B cell (primary cell): ENCODE measurements around the gene FSD1. TPM values are rescaled to one million over a fixed set of nuclear protein-coding genes. Genes with fewer than 3 reads are reported as not detected.

Source experiments
- ATAC-seq: fragments of 200-7000 bp; cut with Tn5 transposase; one replicate; pipeline ENCODE4 v1.10.0; 2021; ENCODE audit warnings: low read depth, mild to moderate bottlenecking, moderate number of reproducible peaks, moderate library complexity
- CTCF ChIA-PET: fragments of 350-600 bp; sonication (Branson Sonifier 250); formaldehyde crosslinking; loops from one replicate; lab custom pipeline; 2021; ENCODE audit warnings: antibody characterized with exemption, inconsistent platforms; lab: Charles Lee
- POLR2A ChIA-PET: fragments of 350-600 bp; sonication (Branson Sonifier 250); formaldehyde crosslinking; loops from one replicate; lab custom pipeline; 2021; ENCODE audit warnings: antibody characterized with exemption; lab: Charles Lee
- DNase-seq: peaks from one replicate; pipeline ENCODE4 v3.0.0; 2013
- H2AFZ ChIP-seq: 2 replicates; pipeline ENCODE4 v1.6.1; 2012; ENCODE audit warnings: mild to moderate bottlenecking, low read depth, low read length; ENCODE audit not compliant: insufficient read depth, poor library complexity, severe bottlenecking
- H3K27ac ChIP-seq, 2 donors: 1 replicate in 1 of 2; 2 replicates in 1 of 2; pipeline ENCODE4 v1.5.1; 2012 to 2013; ENCODE audit warnings: low read length in 2 of 2, mild to moderate bottlenecking in 2 of 2, moderate library complexity in 1 of 2
- H3K27me3 ChIP-seq, 4 experiments: fragments of 200-600 bp in 1 of 4; sonication (generic) in 1 of 4; replicated peaks in 1 of 4; 1 replicate in 2 of 4; 2 replicates in 2 of 4; pipeline versions ENCODE4 v1.6.1 to v1.7.0; 2013 to 2016; ENCODE audit warnings: low read length in 3 of 4, mild to moderate bottlenecking in 2 of 4, mixed read lengths in 1 of 4, moderate library complexity in 1 of 4; ENCODE audit not compliant: insufficient read depth in 4 of 4, control insufficient read depth in 3 of 4; ENCODE audit errors: control extremely low read depth in 1 of 4
- H3K36me3 ChIP-seq, 2 experiments: replicated peaks in 1 of 2; 1 replicate in 1 of 2; 2 replicates in 1 of 2; pipeline versions ENCODE4 v1.6.1 to v1.7.1; 2013; ENCODE audit warnings: low read length in 1 of 2; ENCODE audit not compliant: insufficient read depth in 2 of 2, control insufficient read depth in 1 of 2; ENCODE audit errors: control extremely low read depth in 1 of 2, extremely low read depth in 1 of 2
- H3K4me1 ChIP-seq, 2 donors: fragments of 200-600 bp in 1 of 2; sonication (generic) in 1 of 2; 1 replicate in 1 of 2; 2 replicates in 1 of 2; pipeline versions ENCODE4 v1.5.1 to v1.6.1; 2013 to 2017; ENCODE audit warnings: low read length in 2 of 2; ENCODE audit not compliant: control insufficient read depth in 2 of 2, insufficient read depth in 2 of 2
- H3K4me2 ChIP-seq: replicated peaks from 2 replicates; pipeline ENCODE3; 2012; ENCODE audit warnings: mild to moderate bottlenecking, low read depth, low read length; ENCODE audit not compliant: poor library complexity, severe bottlenecking
- H3K4me3 ChIP-seq, 5 experiments: fragments of 200-600 bp in 1 of 5; sonication (generic) in 1 of 5; 1 replicate in 3 of 5; 2 replicates in 2 of 5; pipeline versions ENCODE4 v1.5.1 to v1.7.0; 2011 to 2016; ENCODE audit warnings: low read length in 4 of 5, mild to moderate bottlenecking in 4 of 5, low read depth in 2 of 5, control low read depth in 1 of 5, moderate library complexity in 1 of 5; ENCODE audit not compliant: insufficient read depth in 1 of 5; ENCODE audit errors: control extremely low read depth in 1 of 5, extremely low read depth in 1 of 5
- H3K79me2 ChIP-seq: fragments of 200-600 bp; sonication (generic); one replicate; pipeline ENCODE4 v1.6.0; 2016; ENCODE audit warnings: low read length; ENCODE audit not compliant: control insufficient read depth, insufficient read depth
- H3K9ac ChIP-seq: fragments of 200-600 bp; sonication (generic); 2 replicates; pipeline ENCODE4 v1.6.1; 2017; ENCODE audit warnings: mild to moderate bottlenecking, low read length, moderate library complexity
- H3K9me3 ChIP-seq, 3 donors: one replicate each; pipeline versions ENCODE4 v1.6.1 to v1.7.1; 2013; ENCODE audit warnings: low read length in 2 of 3; ENCODE audit not compliant: control insufficient read depth in 2 of 3, insufficient read depth in 1 of 3; ENCODE audit errors: control extremely low read depth in 1 of 3
- H4K20me1 ChIP-seq: 2 replicates; pipeline ENCODE4 v1.6.0; 2012; ENCODE audit warnings: mild to moderate bottlenecking, low read length; ENCODE audit not compliant: insufficient read depth, control insufficient read depth, poor library complexity, severe bottlenecking
- H3K27ac Mint-ChIP-seq: one replicate; pipeline ENCODE4 v1.8.0; 2021; ENCODE audit warnings: mixed read lengths
- H3K27me3 Mint-ChIP-seq: one replicate; pipeline ENCODE4 v1.8.0; 2021; ENCODE audit warnings: mixed read lengths
- H3K4me1 Mint-ChIP-seq: one replicate; pipeline ENCODE4 v1.8.0; 2021; ENCODE audit warnings: mixed read lengths
- H3K4me3 Mint-ChIP-seq: one replicate; pipeline ENCODE4 v1.8.0; 2021; ENCODE audit warnings: mixed read lengths
- H3K9me3 Mint-ChIP-seq: one replicate; pipeline ENCODE4 v1.8.0; 2022; ENCODE audit warnings: mixed read lengths; ENCODE audit not compliant: insufficient read depth
- CTCF ChIP-seq: fragments of 200-600 bp; IDR thresholded peaks from one replicate; pipeline ENCODE4 v1.8.0; 2022; ENCODE audit warnings: antibody characterized with exemption, mild to moderate bottlenecking
- EZH2 ChIP-seq: IDR thresholded peaks from 2 replicates; pipeline ENCODE4 v1.6.1; 2012; ENCODE audit warnings: borderline replicate concordance, low read depth, mild to moderate bottlenecking, moderate library complexity, low read length; ENCODE audit not compliant: insufficient read depth, poor library complexity, severe bottlenecking
- WGBS: methylation state at CpG from one replicate; pipeline ENCODE4 v1.1.5; 2013; ENCODE audit warnings: missing lambda C conversion rate; ENCODE audit not compliant: insufficient coverage; 5-methylcytosine and 5-hydroxymethylcytosine counted together
- intact Hi-C: fragments of 100-400 bp; cut with micrococcal nuclease; formaldehyde crosslinking; loops from one replicate; pipeline ENCODE4 v1.10.0; 2022
- polyA plus RNA-seq: library from polyadenylated mRNA; depleted of rRNA; stranded (reverse); fragments of >200 nt; gene quantifications from 2 replicates; pipeline ENCODE4 v1.2.3, GENCODE V29; 2012
- total RNA-seq, 2 donors: library from RNA; stranded (reverse); fragments of 120-200 nt in 1 of 2; gene quantifications; 1 replicate in 1 of 2; 2 replicates in 1 of 2; pipeline versions ENCODE4 v1.2.3 to v1.2.4, GENCODE V29; 2013 to 2022

Gene FSD1
- total and polyA plus RNA-seq, 2 donors (not counting 1 experiment from before 2014, with no cell fraction given): 2.7 to 2.8 TPM

GRCh38 chr19:4260613-4261191, 43.7 kb upstream of the FSD1 start:
- peaks cover 4% of the 10 kb centered on the region for H3K4me1 Mint-ChIP-seq
- ATAC-seq (peak; percentile 36), DNase-seq (no peak)
- intact Hi-C loops: no loop called here
- Histone ChIP-seq H3K79me2 (no peaks in the 10 kb centered on the region), H3K4me3 (no peak overlapping the region), H3K9me3 (peaks cover 0 to 9% (median 0%) of the 10 kb centered on the region in 3 donors), H3K36me3 (peaks cover 0 to 72% of the 10 kb centered on the region in 2 experiments), H3K9ac (no peak overlapping the region), H2AFZ (no peak overlapping the region), H3K4me2 (no peak overlapping the region), H3K27me3 (no peaks in the 10 kb centered on the region), H4K20me1 (peaks cover 11% of the 10 kb centered on the region), H3K4me1 (no peaks in the 10 kb centered on the region), H3K27ac (no peak overlapping the region)
- ChIA-PET CTCF (interaction anchor here (0.6 kb wide), 1 partner anchor 298 kb away, joined by 3 read pairs; no protein-coding TSS in a partner anchor), POLR2A (no interaction called here)
- H3K4me3 Mint-ChIP-seq: no peak overlapping the region
- no peaks in the 10 kb centered on the region for H3K9me3 Mint-ChIP-seq
- WGBS: 89% methylated on average over 10 of the region's 11 CpGs
- H3K27ac Mint-ChIP-seq: no peak overlapping the region
- TF ChIP-seq EZH2: no peak
- TF ChIP-seq CTCF: no peak
- no peaks in the 10 kb centered on the region for H3K27me3 Mint-ChIP-seq

DNA sequence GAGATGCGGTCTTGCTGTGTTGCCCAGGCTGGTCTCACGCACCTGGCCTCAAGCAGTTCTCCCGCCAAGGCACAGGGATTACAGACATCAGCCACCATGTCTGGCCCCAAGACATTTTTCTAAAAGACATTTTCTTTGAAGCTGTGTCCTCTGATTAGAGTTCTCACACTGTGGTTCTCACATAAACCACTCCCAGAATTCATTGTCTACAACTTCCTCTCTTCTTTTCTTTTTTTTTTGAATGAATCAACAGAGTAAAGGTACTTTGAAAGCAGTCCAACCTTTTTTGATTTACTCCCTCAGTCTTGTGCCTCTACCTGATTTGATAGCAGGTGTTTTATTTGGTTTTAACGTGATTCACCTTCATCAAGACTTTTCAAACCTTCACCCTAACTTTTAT, 39.6 kb upstream of the FSD1 start:
- Histone ChIP-seq H3K27me3 (no peaks in the 10 kb centered on the region), H3K27ac (no peak overlapping the region), H2AFZ (no peak overlapping the region), H3K36me3 (peaks cover 0 to 70% of the 10 kb centered on the region in 2 experiments), H3K79me2 (no peaks in the 10 kb centered on the region), H3K9me3 (no peaks in the 10 kb centered on the region), H3K4me2 (no peak overlapping the region), H3K4me3 (no peak overlapping the region), H3K9ac (no peak overlapping the region), H3K4me1 (peaks cover 0 to 11% of the 10 kb centered on the region in 2 donors), H4K20me1 (peaks cover 9% of the 10 kb centered on the region)
- TF ChIP-seq EZH2 (no peak), CTCF (no peak)
- CTCF ChIA-PET: interaction anchor here (0.7 to 1.0 kb wide), 2 partner anchors 260 to 372 kb away, joined by 3 read pairs; no protein-coding TSS in a partner anchor
- POLR2A ChIA-PET: no interaction called here
- Mint-ChIP-seq H3K27ac (no peak overlapping the region), H3K4me3 (no peak overlapping the region), H3K9me3 (no peaks in the 10 kb centered on the region), H3K27me3 (no peaks in the 10 kb centered on the region), H3K4me1 (peaks cover 14% of the 10 kb centered on the region)
- whole genome bisulfite sequencing: 73% methylated on average over 3 of the region's 4 CpGs
- DNase-seq (no peak), ATAC-seq (no peak)
- intact Hi-C loops: no loop called here
